Spleen (tissue), 11 donors: ENCODE results near the gene C11orf98. TPM values are rescaled to one million over a fixed set of nuclear protein-coding genes. Genes with fewer than 3 reads are reported as not detected.

ENCODE experiments used
- DNase-seq: peaks from one replicate; pipeline ENCODE4 v3.0.0-alpha.2; 2020
- H3K27ac ChIP-seq, 8 donors: fragments of 200-600 bp; sonication (generic) in 7 of 8; 1 replicate in 4 of 8; 2 replicates in 4 of 8; pipeline versions ENCODE4 v1.5.0 to v1.8.0; 2016 to 2021; ENCODE audit warnings: inconsistent platforms in 4 of 8, mild to moderate bottlenecking in 4 of 8, moderate library complexity in 1 of 8
- H3K27me3 ChIP-seq, 7 donors: fragments of 200-600 bp; sonication (generic) in 6 of 7; replicated peaks in 1 of 7; 1 replicate in 4 of 7; 2 replicates in 3 of 7; pipeline versions ENCODE4 v1.5.0 to v1.8.0; 2016 to 2021; ENCODE audit warnings: inconsistent platforms in 3 of 7, mild to moderate bottlenecking in 1 of 7
- H3K36me3 ChIP-seq, 6 donors: fragments of 200-600 bp; sonication (generic) in 5 of 6; 1 replicate in 4 of 6; 2 replicates in 2 of 6; pipeline versions ENCODE4 v1.5.0 to v1.8.0; 2016 to 2021; ENCODE audit warnings: inconsistent platforms in 2 of 6
- H3K4me1 ChIP-seq, 6 donors: fragments of 200-600 bp; sonication (generic) in 5 of 6; 1 replicate in 3 of 6; 2 replicates in 3 of 6; pipeline versions ENCODE4 v1.5.0 to v1.8.0; 2016 to 2021; ENCODE audit warnings: inconsistent platforms in 3 of 6
- H3K4me3 ChIP-seq, 8 donors: fragments of 200-600 bp; sonication (generic) in 7 of 8; 1 replicate in 4 of 8; 2 replicates in 4 of 8; pipeline versions ENCODE4 v1.5.0 to v1.8.0; 2016 to 2021; ENCODE audit warnings: inconsistent platforms in 4 of 8, mild to moderate bottlenecking in 4 of 8, moderate library complexity in 2 of 8
- H3K9me3 ChIP-seq, 8 donors: fragments of 200-600 bp; sonication (generic) in 7 of 8; 1 replicate in 4 of 8; 2 replicates in 4 of 8; pipeline versions ENCODE4 v1.5.0 to v1.8.0; 2016 to 2021; ENCODE audit warnings: inconsistent platforms in 4 of 8
- POLR2A ChIP-seq, 3 donors: fragments of 450-650 bp; IDR thresholded peaks; one replicate each; pipeline ENCODE4 v1.5.1; 2017; ENCODE audit warnings: antibody characterized with exemption in 3 of 3, mild to moderate bottlenecking in 1 of 3
- POLR2AphosphoS5 ChIP-seq, 3 donors: sonication (generic); formaldehyde crosslinking; IDR thresholded peaks; one replicate each; pipeline ENCODE4 v1.5.1; 2017; ENCODE audit warnings: antibody characterized with exemption in 3 of 3
- WGBS, 5 donors: extraction: QIAGEN DNeasy Blood & Tissue Kit in 3 of 5; methylation state at CpG; one replicate each; pipeline versions ENCODE4 v1.1.5 to v1.1.7; 2013 to 2018; 5-methylcytosine and 5-hydroxymethylcytosine counted together
- intact Hi-C: fragments of 100-400 bp; cut with DNase I; formaldehyde crosslinking; loops from one replicate; pipeline ENCODE4 v1.15.0; 2023; ENCODE audit warnings: low total_unique reads
- polyA plus RNA-seq, 3 donors: library from polyadenylated mRNA; stranded (reverse); fragments of 200-250 nt; gene quantifications; one replicate each; pipeline ENCODE4 v1.2.1, GENCODE V29; 2013
- total RNA-seq, 7 donors: library from RNA; depleted of rRNA in 3 of 7; stranded (reverse); fragments of >200 nt in 3 of 7; fragmentation: NEBNext Ultra II Directional in 4 of 7; extraction: Animal tissue kit (Norgen Biotek cat#: 25700) in 4 of 7; gene quantifications; one replicate each; pipeline versions ENCODE4 v1.1.0 to v1.2.1, GENCODE V29; 2016 to 2021
- TF ChIP-seq, protein P1 (sequence below), 11 experiments: fragments of 200-600 bp in 7 of 11; fragments of 450-650 bp in 4 of 11; sonication (generic) in 4 of 11; IDR thresholded peaks in 8 of 11; conservative IDR thresholded peaks in 3 of 11; 1 replicate in 7 of 11; 2 replicates in 4 of 11; pipeline versions ENCODE4 v1.4.0 to v1.8.0; 2016 to 2021; ENCODE audit warnings: antibody characterized with exemption in 11 of 11, inconsistent platforms in 4 of 11, mild to moderate bottlenecking in 1 of 11
- donor health status: healthy with polysubstance abuse.
- donor health status: DM: no; HTN: no; CAD: no; lungs with moderate emphysema.
- donor health status: DM: no; HTN: no; CAD: no.
- donor health status: Bipolar disorder and iron deficiency.
- donor health status: healthy.
- donor health status: DM: no; HTN: no; CAD: no.
- donor health status: DM: yes; HTN: yes; CAD: no.

The C11orf98 gene
- total and polyA plus RNA-seq, 10 donors: 30.9 to 164 (median 42.8) TPM

- H3K36me3 ChIP-seq: peaks cover 0 to 34% (median 26%) of the 10 kb centered on the region in 6 donors
- WGBS, 5 donors: 78 to 85% (median 83%) methylated on average over 5 of the region's 5 CpGs
- intact Hi-C loops: no loop called here
- no peak for DNase-seq
- H3K4me3 ChIP-seq: peak overlapping the region in 7 of 8 donors; percentile 41 to 75 (median 52)
- H3K27ac ChIP-seq: peak overlapping the region; percentile 93 to 99 (median 97)
- TF ChIP-seq POLR2A (IDR thresholded peaks at IDR 0.05): no peak
- no peak for TF ChIP-seq POLR2AphosphoS5 (IDR thresholded peaks at IDR 0.05)
- TF ChIP-seq, protein P1, sequence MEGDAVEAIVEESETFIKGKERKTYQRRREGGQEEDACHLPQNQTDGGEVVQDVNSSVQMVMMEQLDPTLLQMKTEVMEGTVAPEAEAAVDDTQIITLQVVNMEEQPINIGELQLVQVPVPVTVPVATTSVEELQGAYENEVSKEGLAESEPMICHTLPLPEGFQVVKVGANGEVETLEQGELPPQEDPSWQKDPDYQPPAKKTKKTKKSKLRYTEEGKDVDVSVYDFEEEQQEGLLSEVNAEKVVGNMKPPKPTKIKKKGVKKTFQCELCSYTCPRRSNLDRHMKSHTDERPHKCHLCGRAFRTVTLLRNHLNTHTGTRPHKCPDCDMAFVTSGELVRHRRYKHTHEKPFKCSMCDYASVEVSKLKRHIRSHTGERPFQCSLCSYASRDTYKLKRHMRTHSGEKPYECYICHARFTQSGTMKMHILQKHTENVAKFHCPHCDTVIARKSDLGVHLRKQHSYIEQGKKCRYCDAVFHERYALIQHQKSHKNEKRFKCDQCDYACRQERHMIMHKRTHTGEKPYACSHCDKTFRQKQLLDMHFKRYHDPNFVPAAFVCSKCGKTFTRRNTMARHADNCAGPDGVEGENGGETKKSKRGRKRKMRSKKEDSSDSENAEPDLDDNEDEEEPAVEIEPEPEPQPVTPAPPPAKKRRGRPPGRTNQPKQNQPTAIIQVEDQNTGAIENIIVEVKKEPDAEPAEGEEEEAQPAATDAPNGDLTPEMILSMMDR (IDR thresholded peaks at IDR 0.05 in 8 of 11, conservative IDR thresholded peaks at IDR 0.05 in 3 of 11): no peak
- H3K9me3 ChIP-seq: no peaks in the 10 kb centered on the region
- peaks cover 34 to 87% (median 62%) of the 10 kb centered on the region in 6 donors for H3K4me1 ChIP-seq
- H3K27me3 ChIP-seq: no peaks in the 10 kb centered on the region
Observed at GRCh38 chr11:62708392-62708791, 43.4 kb upstream of the C11orf98 start.

DNA sequence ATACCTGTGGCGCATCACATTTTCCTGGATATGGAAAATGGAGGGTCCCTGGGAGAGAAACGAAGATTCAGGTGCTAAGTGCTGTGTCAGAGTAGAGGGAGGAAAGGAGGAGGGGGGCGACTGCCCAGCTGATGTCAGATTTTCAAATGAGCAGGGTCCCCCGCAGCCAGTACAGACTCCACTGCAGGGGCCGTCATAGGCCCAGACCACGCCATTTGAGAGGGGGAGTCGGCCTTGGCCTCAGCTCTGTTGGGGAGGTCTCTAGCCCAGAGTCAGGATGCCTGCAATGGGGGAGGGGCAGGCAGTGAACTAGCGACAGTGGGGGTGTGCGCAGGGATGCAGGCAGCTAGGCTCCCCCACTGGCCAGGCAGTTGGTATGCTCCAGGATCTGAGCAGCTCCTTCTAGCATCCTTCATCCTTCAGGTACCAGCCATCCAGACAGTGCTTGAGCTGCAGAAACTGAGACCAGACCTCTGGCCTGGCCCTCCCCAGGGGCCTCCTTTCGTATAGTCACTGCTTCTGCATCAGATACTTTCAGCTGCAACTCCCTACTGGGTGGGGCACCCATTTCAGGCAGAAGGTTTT is 42.4 kb upstream of the C11orf98 start, which contains the start of the genes BSCL2 and GNG3:
Gene BSCL2, minus strand, starts transcription at position 148 of the 585 bp plus-strand sequence. CDS start 229 bp downstream, outside the sequence.
Gene GNG3, plus strand, starts transcription at position 400 of the 585 bp plus-strand sequence. CDS start 620 bp downstream, outside the sequence.
- peak within 1 kb of the TSS; percentile 67 to 94 (median 84) for H3K4me3 ChIP-seq
- H3K27me3 ChIP-seq: no peaks in the 10 kb centered on the region
- 82 to 97% (median 86%) methylated on average over 8 to 10 of the region's 10 CpGs for WGBS, 5 donors
- peaks cover 0 to 27% (median 18%) of the 10 kb centered on the region in 6 donors for H3K36me3 ChIP-seq
- intact Hi-C loops: no loop called here
- peak; percentile 84 for DNase-seq
- peaks cover 34 to 84% (median 53%) of the 10 kb centered on the region in 6 donors for H3K4me1 ChIP-seq
- H3K9me3 ChIP-seq: no peaks in the 10 kb centered on the region
- H3K27ac ChIP-seq: peak within 1 kb of the TSS; percentile 93 to 99 (median 97)
- TF ChIP-seq, protein P1 (IDR thresholded peaks at IDR 0.05 in 8 of 11, conservative IDR thresholded peaks at IDR 0.05 in 3 of 11): no peak
- no peak for TF ChIP-seq POLR2A (IDR thresholded peaks at IDR 0.05)
- TF ChIP-seq POLR2AphosphoS5 (IDR thresholded peaks at IDR 0.05): peak in 1 of 3 donors; percentile 61

GRCh38 chr11:62706850-62707247 is 41.8 kb upstream of the C11orf98 start:
- 77 to 88% (median 86%) methylated on average over 8 of the region's 8 CpGs for WGBS, 5 donors
- TF ChIP-seq, protein P1 (IDR thresholded peaks at IDR 0.05 in 8 of 11, conservative IDR thresholded peaks at IDR 0.05 in 3 of 11): no peak
- TF ChIP-seq POLR2A (IDR thresholded peaks at IDR 0.05): no peak
- no peak for TF ChIP-seq POLR2AphosphoS5 (IDR thresholded peaks at IDR 0.05)
- no peak for DNase-seq
- H3K27ac ChIP-seq: peak overlapping the region; percentile 48 to 86 (median 78)
- H3K27me3 ChIP-seq: no peaks in the 10 kb centered on the region
- peaks cover 34 to 79% (median 51%) of the 10 kb centered on the region in 6 donors for H3K4me1 ChIP-seq
- no peaks in the 10 kb centered on the region for H3K9me3 ChIP-seq
- intact Hi-C loops: no loop called here
- peak overlapping the region in 7 of 8 donors; percentile 67 to 94 (median 81) for H3K4me3 ChIP-seq
- H3K36me3 ChIP-seq: peaks cover 0 to 27% (median 12%) of the 10 kb centered on the region in 6 donors
